SK-N-SH (cell line): ENCODE measurements around the gene CCL28. TPM values are rescaled to one million over a fixed set of nuclear protein-coding genes. Genes with fewer than 3 reads are reported as not detected.
"Not testable (repeated sequence)": the region's sequence is repeated elsewhere in the genome, so short reads cannot be mapped to it uniquely, and the experiment has no call there.

Experiments used
- CTCF ChIA-PET: fragments of 300-600, 350-600 bp; formaldehyde crosslinking; extraction: SDS; loops from one replicate; lab custom pipeline; 2021; lab: Yijun Ruan, JAX
- POLR2A ChIA-PET: fragments of 350-600 bp; sonication (Branson Sonifier 250); formaldehyde crosslinking; extraction: SDS; loops from one replicate; lab custom pipeline; 2020; ENCODE audit warnings: antibody characterized with exemption, inconsistent platforms; lab: Yijun Ruan, JAX
- DNase-seq: peaks from one replicate; pipeline ENCODE4 v3.0.0; 2012
- H2AFZ ChIP-seq: fragments of 200-600 bp; sonication (generic); 2 replicates; pipeline ENCODE4 v1.8.1; 2016; ENCODE audit warnings: antibody characterized with exemption, mild to moderate bottlenecking, low read depth
- H3F3A ChIP-seq: fragments of 200-600 bp; sonication (generic); replicated peaks from 2 replicates; pipeline ENCODE3; 2016; ENCODE audit warnings: antibody characterized with exemption, mild to moderate bottlenecking; ENCODE audit not compliant: insufficient read depth
- H3K27ac ChIP-seq, 2 experiments: fragments of 200-500 bp in 1 of 2; fragments of 200-600 bp in 1 of 2; sonication (Bioruptor generic) in 1 of 2; sonication (generic), shearing (Covaris generic) in 1 of 2; 2 replicates each; pipeline versions ENCODE4 v1.5.1 to v1.6.1; 2014 to 2016; ENCODE audit warnings: low read depth in 2 of 2, inconsistent platforms in 1 of 2, low read length in 1 of 2, mild to moderate bottlenecking in 1 of 2, mixed read lengths in 1 of 2
- H3K27me3 ChIP-seq: fragments of 200-600 bp; sonication (generic), shearing (Covaris generic); 2 replicates; pipeline ENCODE4 v1.6.1; 2016; ENCODE audit warnings: mixed run types; ENCODE audit not compliant: insufficient read depth
- H3K36me3 ChIP-seq, 2 experiments: fragments of 200-500 bp in 1 of 2; fragments of 200-600 bp in 1 of 2; sonication (Bioruptor generic) in 1 of 2; sonication (generic) in 1 of 2; replicated peaks in 1 of 2; 2 replicates each; pipeline versions ENCODE3 to v1.5.1; 2014 to 2016; ENCODE audit warnings: low read length in 1 of 2, mild to moderate bottlenecking in 1 of 2; ENCODE audit not compliant: insufficient read depth in 2 of 2, control insufficient read depth in 1 of 2
- H3K4me1 ChIP-seq, 2 experiments: fragments of 200-500 bp in 1 of 2; fragments of 200-600 bp in 1 of 2; sonication (Bioruptor generic) in 1 of 2; sonication (generic), shearing (Covaris generic) in 1 of 2; 2 replicates each; pipeline versions ENCODE4 v1.5.1 to v1.6.1; 2014 to 2016; ENCODE audit warnings: low read depth in 1 of 2, low read length in 1 of 2, mixed run types in 1 of 2; ENCODE audit not compliant: insufficient read depth in 2 of 2, control insufficient read depth in 1 of 2
- H3K4me2 ChIP-seq: fragments of 200-600 bp; sonication (generic), shearing (Covaris generic); 2 replicates; pipeline ENCODE4 v1.6.1; 2017; ENCODE audit warnings: mixed run types
- H3K4me3 ChIP-seq, 2 experiments: fragments of 200-500 bp in 1 of 2; fragments of 200-600 bp in 1 of 2; sonication (Bioruptor generic) in 1 of 2; sonication (generic), shearing (Covaris generic) in 1 of 2; 2 replicates each; pipeline versions ENCODE4 v1.5.1 to v1.8.1; 2014 to 2016; ENCODE audit warnings: low read depth in 2 of 2, inconsistent platforms in 1 of 2, low read length in 1 of 2, mild to moderate bottlenecking in 1 of 2, mixed read lengths in 1 of 2, moderate library complexity in 1 of 2
- H3K79me2 ChIP-seq: fragments of 200-600 bp; sonication (generic); 2 replicates; pipeline ENCODE4 v1.8.1; 2017; ENCODE audit warnings: mild to moderate bottlenecking; ENCODE audit not compliant: insufficient read depth
- H3K9ac ChIP-seq: fragments of 200-600 bp; sonication (generic); 2 replicates; pipeline ENCODE4 v1.6.1; 2017; ENCODE audit warnings: mixed run types
- H3K9me2 ChIP-seq: fragments of 200-600 bp; sonication (generic); 2 replicates; pipeline ENCODE4 v1.6.1; 2017; ENCODE audit warnings: mixed run types
- H3K9me3 ChIP-seq: fragments of 200-600 bp; sonication (generic); 2 replicates; pipeline ENCODE4 v1.6.1; 2017; ENCODE audit warnings: mixed run types, mild to moderate bottlenecking, moderate library complexity
- H4K20me1 ChIP-seq: fragments of 200-600 bp; sonication (generic); 2 replicates; pipeline ENCODE4 v1.6.1; 2017; ENCODE audit warnings: mild to moderate bottlenecking, mixed run types; ENCODE audit not compliant: insufficient read depth
- CHD2 ChIP-seq: fragments of 150-350 bp; IDR thresholded peaks from 2 replicates; pipeline ENCODE4 v1.6.1; 2018; ENCODE audit warnings: low read length; ENCODE audit not compliant: partially characterized antibody
- ELF1 ChIP-seq: IDR thresholded peaks from 2 replicates; pipeline ENCODE4 v1.4.0; 2012
- EP300 ChIP-seq, 2 experiments: IDR thresholded peaks; 2 replicates each; pipeline versions ENCODE4 v1.4.0 to v1.6.1; 2012; ENCODE audit warnings: borderline replicate concordance in 1 of 2, low read depth in 1 of 2, low read length in 1 of 2
- FOSL2 ChIP-seq: IDR thresholded peaks from 2 replicates; pipeline ENCODE4 v1.4.0; 2012; ENCODE audit warnings: low read depth, mild to moderate bottlenecking, moderate library complexity, borderline replicate concordance
- MXI1 ChIP-seq: IDR thresholded peaks from 2 replicates; pipeline ENCODE4 v1.6.1; 2012; ENCODE audit warnings: mild to moderate bottlenecking, low read depth, low read length, improper control_type of control experiment
- NRF1 ChIP-seq: IDR thresholded peaks from 2 replicates; pipeline ENCODE4 v1.6.1; 2012; ENCODE audit warnings: low read depth, mild to moderate bottlenecking, low read length
- PBX3 ChIP-seq: IDR thresholded peaks from 2 replicates; pipeline ENCODE4; 2012
- REST ChIP-seq: IDR thresholded peaks from 2 replicates; pipeline ENCODE4 v1.6.1; 2012; ENCODE audit warnings: mild to moderate bottlenecking, low read depth, low read length, moderate library complexity
- RFX5 ChIP-seq: IDR thresholded peaks from 2 replicates; pipeline ENCODE4 v1.6.1; 2012; ENCODE audit warnings: mild to moderate bottlenecking, improper control_type of control experiment, low read length
- SMC3 ChIP-seq: IDR thresholded peaks from 2 replicates; pipeline ENCODE4 v1.6.1; 2012; ENCODE audit warnings: low read depth, low read length, improper control_type of control experiment
- TCF12 ChIP-seq: IDR thresholded peaks from 2 replicates; pipeline ENCODE4 v1.4.0; 2012
- WGBS: methylation state at CpG from one replicate; pipeline ENCODE4 v1.1.6; 2017; ENCODE audit warnings: low lambda C conversion rate; 5-methylcytosine and 5-hydroxymethylcytosine counted together
- polyA plus RNA-seq, 3 experiments: library from polyadenylated mRNA; depleted of rRNA; stranded (reverse); fragments of >200 nt; gene quantifications; 2 replicates each; pipeline ENCODE4 v1.2.3, GENCODE V29; 2012

CCL28 gene
- polyA plus RNA-seq, 1 of the 3 experiments (the other 2 are of a cell fraction): not detected

- TF ChIP-seq REST (no peak), NRF1 (no peak), RFX5 (no peak), PBX3 (no peak)
- TF ChIP-seq, all 33 proteins: peak for 0
Measured at GRCh38 chr5:43427306-43427705, 15.1 kb upstream of the CCL28 start (continued).

GRCh38 chr5:43425983-43426382 lies 13.8 kb upstream of the CCL28 start:
- Histone ChIP-seq H3K9me2 (no peaks in the 10 kb centered on the region), H3K27ac (no peak overlapping the region), H3K4me3 (no peak overlapping the region), H3K9me3 (no peaks in the 10 kb centered on the region), H3K4me2 (no peak overlapping the region), H3K27me3 (no peaks in the 10 kb centered on the region), H3K9ac (no peak overlapping the region), H3K4me1 (no peaks in the 10 kb centered on the region), H3F3A (no peaks in the 10 kb centered on the region), H3K79me2 (no peaks in the 10 kb centered on the region), H3K36me3 (no peaks in the 10 kb centered on the region), H4K20me1 (no peaks in the 10 kb centered on the region), H2AFZ (no peak overlapping the region)
- CTCF ChIA-PET: no interaction called here
- POLR2A ChIA-PET: no interaction called here
- TF ChIP-seq TCF12 (no peak), CHD2 (no peak), ELF1 (no peak), FOSL2 (peak; percentile 37; the same call in 1 of the 2 replicates), MXI1 (no peak), RFX5 (no peak), SMC3 (no peak), EP300 (IDR thresholded peaks at IDR 0.05; ENCODE audit: borderline replicate concordance in 1 of 2, low read depth in 1 of 2, low read length in 1 of 2) (no peak)
- DNase-seq: no peak
- WGBS: 4% methylated on average over 2 of the region's 2 CpGs

GRCh38 chr5:43423086-43423485 lies 10.9 kb upstream of the CCL28 start:
- H3K4me2 ChIP-seq, POLR2A ChIA-PET, H3K79me2 ChIP-seq, H3K9ac ChIP-seq, H3K27ac ChIP-seq, H3K9me3 ChIP-seq, DNase-seq, H3K27me3 ChIP-seq, H3K9me2 ChIP-seq, H4K20me1 ChIP-seq, H3K4me3 ChIP-seq, H3K4me1 ChIP-seq, H2AFZ ChIP-seq, H3K36me3 ChIP-seq, H3F3A ChIP-seq: not testable (repeated sequence)
- 45% methylated on average over 6 of the region's 6 CpGs for WGBS
- CTCF ChIA-PET: interaction anchor here (0.6 kb wide), 1 partner anchor 876 kb away, joined by 3 read pairs; no protein-coding TSS in a partner anchor
